K562 (cell line): Measurements from ENCODE around the gene ATP9B.

ENCODE experiments used
- JUND ChIP-seq, 2 experiments: IDR thresholded peaks; 2 replicates in 1 of 2; 3 replicates in 1 of 2; pipeline ENCODE4 v1.6.1; 2011; ENCODE audit warnings: borderline replicate concordance in 2 of 2, low read depth in 2 of 2, low read length in 2 of 2, improper control_type of control experiment in 1 of 2, missing biosample characterization in 1 of 2, missing genetic modification characterization in 1 of 2, missing genetic modification reagents in 1 of 2
- MYC ChIP-seq, 2 experiments: fragments of 250-450 bp in 1 of 2; sonication (Bioruptor Pico) in 1 of 2; IDR thresholded peaks; 2 replicates each; pipeline versions ENCODE4 v1.5.1 to v1.6.1; 2012 to 2021; ENCODE audit warnings: low read depth in 2 of 2, borderline replicate concordance in 1 of 2, improper control_type of control experiment in 1 of 2, low read length in 1 of 2, mild to moderate bottlenecking in 1 of 2, moderate library complexity in 1 of 2

DNA sequence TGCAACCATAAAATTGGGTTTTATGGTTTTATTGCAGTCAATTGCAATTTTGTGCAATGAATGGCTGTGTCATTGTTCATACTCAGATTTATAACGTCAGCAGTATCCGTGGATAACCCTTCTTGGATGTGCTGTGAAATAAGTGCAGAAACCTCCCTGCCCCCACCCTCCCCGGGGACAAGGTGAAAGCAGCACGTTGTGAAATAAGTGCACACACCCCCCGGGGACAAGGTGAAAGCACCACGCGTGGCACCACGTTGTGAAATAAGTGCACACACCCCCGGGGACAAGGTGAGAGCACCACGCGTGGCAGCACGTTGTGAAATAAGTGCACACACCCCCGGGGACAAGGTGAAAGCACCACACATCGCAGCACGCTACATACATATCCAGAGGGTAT lies 232.9 kb downstream of the ATP9B start:
- TF ChIP-seq MYC (IDR thresholded peaks at IDR 0.05; ENCODE audit: low read depth, low read length) = no peak
- no peak for TF ChIP-seq MYC (CRISPR knock-in tag; IDR thresholded peaks at IDR 0.05; ENCODE audit: borderline replicate concordance, low read depth)
- TF ChIP-seq JUND (IDR thresholded peaks at IDR 0.05; ENCODE audit: borderline replicate concordance, low read depth, low read length) = no peak
- no peak for TF ChIP-seq JUND (tag; IDR thresholded peaks at IDR 0.05; ENCODE audit: borderline replicate concordance, low read depth, low read length)
